Cardiac septum (tissue), 1 donor: ENCODE measurements around the gene ZNF331. TPM values are rescaled to one million over a fixed set of nuclear protein-coding genes. Genes with fewer than 3 reads are reported as not detected.
"Not testable (repeated sequence)": the region's sequence is repeated elsewhere in the genome, so short reads cannot be mapped to it uniquely, and the experiment has no call there.

Experiments
- DNase-seq: peaks from one replicate; pipeline ENCODE4 v3.0.0-alpha.2; 2020; ENCODE audit warnings: low spot score
- intact Hi-C: fragments of 100-400 bp; cut with DNase I; formaldehyde crosslinking; loops from one replicate; pipeline ENCODE4 v1.14.0; 2022
- long read RNA-seq: library from polyadenylated mRNA; unstranded; transcript quantifications from one replicate; pipeline ENCODE4 v2.0.0, GENCODE V29; 2021
- total RNA-seq: library from RNA; stranded (reverse); fragmentation: NEBNext Ultra II Directional; extraction: Animal tissue kit (Norgen Biotek cat#: 25700); gene quantifications from one replicate; pipeline ENCODE4 v1.2.1, GENCODE V29; 2021
- donor health status: DM: no; HTN: no; CAD: no.

The ZNF331 gene
- total RNA-seq: 9.8 TPM
- long read RNA-seq, transcript ZNF331-202 (6 exons, 2,248 nt): major isoform, 12 of 20 reads
- long read RNA-seq, partial matches to known transcripts: 0 of 20 reads
- long read RNA-seq, other reads (novel, unspliced or antisense): 4 of 20 reads

- peak; percentile 91 for DNase-seq
- intact Hi-C loops: no loop called here
These were observed at the start of gene ZNF331 for GRCh38 chr19:53537521-53538377. TSS of gene ZNF331 (plus strand) at chr19:53538145. CDS start at chr19:53569377, 31,232 bp downstream.

DNA sequence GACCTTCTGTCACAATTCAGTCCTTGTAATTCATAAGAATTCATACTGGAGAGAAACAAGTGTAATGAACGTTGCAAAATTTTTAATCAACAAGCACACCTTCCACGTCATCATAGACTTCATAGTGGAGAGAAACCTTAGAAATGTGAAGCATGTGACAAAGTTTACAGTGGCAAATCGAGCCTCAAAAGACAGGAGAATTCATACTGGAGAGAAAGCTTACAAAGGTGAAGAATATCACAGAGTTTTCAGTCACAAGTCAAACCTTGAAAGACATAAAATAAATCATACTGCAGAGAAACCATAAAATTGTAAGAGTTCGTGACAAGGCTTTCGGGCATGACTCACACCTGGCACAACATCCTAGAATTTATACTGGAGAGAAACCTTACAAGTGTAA is 45.8 kb upstream of the ZNF331 start:
- intact Hi-C loops: no loop called here
- DNase-seq: no peak

DNA sequence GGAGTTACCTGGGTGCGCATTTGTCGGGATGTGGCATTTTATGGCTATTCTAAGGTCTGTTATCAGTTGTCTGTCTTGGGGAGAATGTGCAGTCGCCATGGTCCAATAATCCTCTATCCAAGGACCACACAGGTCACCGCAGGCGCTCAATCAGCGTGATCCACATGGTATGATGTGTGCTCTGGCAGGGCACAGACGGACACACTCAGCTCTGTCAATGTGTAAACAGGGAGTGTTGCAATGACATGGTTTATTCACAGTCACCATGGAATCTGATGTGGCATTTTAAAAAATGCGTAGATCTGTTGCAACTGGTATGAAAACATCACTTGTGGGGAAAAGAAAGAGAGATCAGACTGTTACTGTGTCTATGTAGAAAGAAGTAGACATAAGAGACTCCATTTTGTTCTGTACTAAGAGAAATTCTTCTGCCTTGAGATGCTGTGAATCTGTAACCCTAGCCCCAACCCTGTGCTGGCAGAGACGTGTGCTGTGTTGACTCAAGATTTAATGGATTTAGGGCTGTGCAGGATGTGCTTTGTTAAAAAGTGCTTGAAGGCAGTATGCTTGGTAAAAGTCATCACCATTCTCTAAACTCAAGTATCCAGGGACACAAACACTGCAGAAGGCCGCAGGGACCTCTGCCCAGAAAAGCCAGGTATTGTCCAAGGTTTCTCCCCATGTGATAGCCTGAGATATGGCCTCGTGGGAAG is 40.5 kb upstream of the ZNF331 start:
- DNase-seq, intact Hi-C loops: not testable (repeated sequence)

- intact Hi-C loops, DNase-seq: not testable (repeated sequence)
These were observed 39.9 kb upstream of the ZNF331 start for GRCh38 chr19:53498024-53498395.

GRCh38 chr19:53503151-53503550 is 34.8 kb upstream of the ZNF331 start:
- intact Hi-C loops: loop anchor here (10.0 kb wide), 1 partner anchor 242 kb away; no protein-coding TSS in a partner anchor
- DNase-seq: not testable (repeated sequence)

- intact Hi-C loops: loop anchor here (10.0 kb wide), 1 partner anchor 241 kb away; no protein-coding TSS in a partner anchor
These were observed 34.1 kb upstream of the ZNF331 start for GRCh38 chr19:53503671-53504364.

GRCh38 chr19:53504365-53504703 is 33.6 kb upstream of the ZNF331 start:
- intact Hi-C loops: loop anchor here (10.0 kb wide), 1 partner anchor 240 kb away; no protein-coding TSS in a partner anchor
- DNase-seq: not testable (repeated sequence)

More at GRCh38 chr19:53503671-53504364, 34.1 kb upstream of the ZNF331 start:
- DNase-seq: not testable (repeated sequence)

GRCh38 chr19:53504885-53505284 is 33.1 kb upstream of the ZNF331 start:
- DNase-seq: no peak
- intact Hi-C loops: loop anchor here (10.0 kb wide), 1 partner anchor 240 kb away; no protein-coding TSS in a partner anchor

GRCh38 chr19:53506728-53507127 is 31.2 kb upstream of the ZNF331 start:
- intact Hi-C loops: loop anchor here (10.0 kb wide), 1 partner anchor 238 kb away; no protein-coding TSS in a partner anchor

DNA sequence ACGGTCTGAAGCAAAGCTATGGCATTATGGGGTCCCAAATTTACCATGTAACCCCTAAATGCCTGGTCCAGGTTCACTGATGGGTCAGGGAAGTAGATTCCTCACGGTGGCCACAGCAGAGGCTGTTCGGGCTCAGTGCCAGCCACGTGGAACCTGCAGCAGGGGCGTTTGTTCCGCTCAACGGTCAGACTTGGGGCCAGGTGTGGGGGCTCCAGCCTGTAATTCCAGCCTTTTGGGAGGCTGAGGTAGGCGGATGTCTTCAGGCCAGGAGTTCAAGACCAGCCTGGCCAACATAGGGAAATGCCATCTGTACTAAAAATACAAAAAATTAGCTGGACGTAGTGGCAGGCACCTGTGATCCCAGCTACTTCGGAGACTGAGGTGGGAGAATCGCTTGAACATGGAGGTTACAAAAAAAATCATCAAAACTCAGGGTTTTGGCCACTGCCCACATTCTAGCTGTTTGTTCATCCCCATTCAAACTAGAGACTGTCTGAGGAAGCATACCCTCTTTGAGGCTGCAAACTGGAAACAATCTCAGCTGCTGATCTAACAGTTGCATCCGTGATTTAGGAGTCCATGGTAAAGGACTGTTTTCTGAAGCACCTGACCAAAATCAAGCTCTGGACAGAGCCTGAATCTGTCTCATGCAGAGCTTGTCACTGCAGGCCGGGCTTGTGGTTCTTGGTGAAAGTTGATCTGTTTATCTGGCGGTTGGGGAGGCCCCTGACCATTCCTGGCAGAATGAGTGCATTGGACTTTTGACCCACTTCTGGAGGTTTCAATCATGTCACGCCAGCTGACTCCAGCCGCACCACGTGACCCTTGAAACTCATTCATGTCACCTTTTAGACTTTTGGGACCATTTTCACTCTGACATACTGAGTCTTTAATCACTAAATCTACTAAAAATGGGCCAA is 30.2 kb upstream of the ZNF331 start:
- no peak for DNase-seq

More at GRCh38 chr19:53506728-53507127, 31.2 kb upstream of the ZNF331 start:
- DNase-seq: no peak

GRCh38 chr19:53509443-53509842 is 28.5 kb upstream of the ZNF331 start:
- intact Hi-C loops: loop anchor here (10.0 kb wide), 1 partner anchor 235 kb away; no protein-coding TSS in a partner anchor

More for the DNA sequence above, 30.2 kb upstream of the ZNF331 start:
- intact Hi-C loops: loop anchor here (10.0 kb wide), 1 partner anchor 237 kb away; no protein-coding TSS in a partner anchor

DNA sequence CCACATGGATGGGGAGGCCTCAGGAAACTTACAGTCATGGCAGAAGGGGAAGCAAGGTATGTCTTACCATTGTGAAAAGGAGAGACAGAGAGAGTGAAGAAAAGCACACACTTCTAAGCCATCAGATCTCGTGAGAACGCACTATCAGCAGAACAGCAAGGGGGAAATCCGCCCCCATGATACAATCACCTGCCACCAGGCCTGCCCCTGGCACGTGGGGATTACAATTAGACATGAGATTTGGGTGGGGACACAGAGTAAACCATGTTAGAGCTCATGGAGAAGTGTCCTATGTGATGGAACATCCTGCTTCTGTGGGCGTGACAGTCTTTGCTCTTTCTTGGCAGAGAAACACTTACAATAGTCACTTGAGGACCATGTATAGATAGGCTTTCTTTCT is 28.1 kb upstream of the ZNF331 start:
- intact Hi-C loops: loop anchor here (5.0 to 10.0 kb wide), 2 partner anchors 235 to 313 kb away; no protein-coding TSS in a partner anchor
- DNase-seq: no peak

More at GRCh38 chr19:53509443-53509842, 28.5 kb upstream of the ZNF331 start:
- DNase-seq: no peak

DNA sequence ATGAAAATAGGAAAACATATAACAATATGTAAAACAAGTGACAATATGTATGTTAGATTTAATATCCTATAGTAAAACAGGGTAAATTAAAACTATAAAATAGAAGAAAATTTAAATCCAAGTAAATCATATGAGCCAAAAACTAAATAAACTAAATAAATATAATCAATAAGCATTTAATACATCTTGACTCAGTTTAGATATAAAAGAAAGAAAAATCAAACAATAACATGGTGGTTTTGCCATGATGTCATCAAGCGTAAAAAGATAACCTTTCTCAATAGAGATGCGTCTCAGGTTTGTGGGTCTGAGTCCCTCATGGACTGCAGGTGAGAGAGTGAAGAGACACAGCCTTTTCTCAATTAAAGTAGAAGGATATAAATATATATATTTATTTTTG is 26.6 kb upstream of the ZNF331 start:
- intact Hi-C loops: loop anchor here (5.0 kb wide), 1 partner anchor 314 kb away; no protein-coding TSS in a partner anchor
- no peak for DNase-seq

GRCh38 chr19:53511933-53512374 is 26.0 kb upstream of the ZNF331 start:
- DNase-seq: no peak
- intact Hi-C loops: loop anchor here (5.0 kb wide), 1 partner anchor 315 kb away; no protein-coding TSS in a partner anchor

DNA sequence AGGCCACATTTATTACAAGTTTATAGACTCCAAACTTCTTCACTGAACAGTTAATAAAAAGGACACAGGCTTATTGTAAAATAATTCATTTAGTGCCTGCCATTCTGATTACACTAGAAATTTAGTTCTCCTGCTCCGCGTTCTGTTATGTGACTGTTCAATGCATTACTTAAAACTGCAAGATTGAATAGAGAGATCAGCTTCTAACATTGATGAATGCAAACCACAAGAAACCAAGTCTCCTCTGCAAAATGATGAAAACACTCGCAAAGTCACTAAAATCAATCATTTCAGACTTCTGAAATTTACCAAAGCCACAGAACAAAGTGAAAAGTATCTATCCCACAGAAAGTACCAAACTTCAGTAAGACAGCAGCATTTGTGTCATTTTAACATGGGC is 22.9 kb upstream of the ZNF331 start:
- intact Hi-C loops, DNase-seq: not testable (repeated sequence)

DNA sequence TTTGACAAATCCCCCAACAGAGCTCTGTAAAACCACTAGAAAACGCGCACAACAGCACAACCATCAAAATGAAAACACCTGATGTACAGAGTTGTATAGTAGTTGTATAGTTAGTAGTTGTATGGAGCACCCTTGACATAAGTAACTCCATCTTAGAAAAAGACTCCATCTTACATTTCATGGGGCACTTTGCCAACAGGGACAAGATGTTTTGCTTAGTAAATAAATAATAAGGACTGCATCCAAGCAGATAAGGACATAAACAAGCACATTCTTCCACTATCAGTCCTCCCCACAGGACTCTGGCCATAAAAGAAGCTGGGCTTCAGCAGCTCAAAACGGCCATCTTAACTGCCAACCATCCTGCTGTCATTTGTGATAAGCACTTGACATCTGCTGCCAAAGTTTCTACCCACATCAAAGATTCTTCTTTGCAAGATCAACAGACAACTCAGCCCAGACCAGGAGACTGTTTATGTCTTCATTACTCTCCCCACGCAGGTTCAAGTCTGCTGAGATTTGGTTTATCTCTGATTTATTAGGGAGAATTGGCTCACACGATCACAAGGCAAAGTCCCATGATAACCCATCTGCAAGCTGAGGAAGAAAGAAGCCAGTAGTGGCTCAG is 20.7 kb upstream of the ZNF331 start:
- intact Hi-C loops: no loop called here

GRCh38 chr19:53518121-53518520 is 19.8 kb upstream of the ZNF331 start:
- intact Hi-C loops: no loop called here
- no peak for DNase-seq

More for the DNA sequence above, 20.7 kb upstream of the ZNF331 start:
- no peak for DNase-seq
